ENCODE data around the gene ARHGEF4. TPM values are rescaled to one million over a fixed set of nuclear protein-coding genes. Genes with fewer than 3 reads are reported as not detected.

The ARHGEF4 gene
- total and polyA plus RNA-seq, 11 donors: 0.30 to 5.5 (median 3.8) TPM

DNA sequence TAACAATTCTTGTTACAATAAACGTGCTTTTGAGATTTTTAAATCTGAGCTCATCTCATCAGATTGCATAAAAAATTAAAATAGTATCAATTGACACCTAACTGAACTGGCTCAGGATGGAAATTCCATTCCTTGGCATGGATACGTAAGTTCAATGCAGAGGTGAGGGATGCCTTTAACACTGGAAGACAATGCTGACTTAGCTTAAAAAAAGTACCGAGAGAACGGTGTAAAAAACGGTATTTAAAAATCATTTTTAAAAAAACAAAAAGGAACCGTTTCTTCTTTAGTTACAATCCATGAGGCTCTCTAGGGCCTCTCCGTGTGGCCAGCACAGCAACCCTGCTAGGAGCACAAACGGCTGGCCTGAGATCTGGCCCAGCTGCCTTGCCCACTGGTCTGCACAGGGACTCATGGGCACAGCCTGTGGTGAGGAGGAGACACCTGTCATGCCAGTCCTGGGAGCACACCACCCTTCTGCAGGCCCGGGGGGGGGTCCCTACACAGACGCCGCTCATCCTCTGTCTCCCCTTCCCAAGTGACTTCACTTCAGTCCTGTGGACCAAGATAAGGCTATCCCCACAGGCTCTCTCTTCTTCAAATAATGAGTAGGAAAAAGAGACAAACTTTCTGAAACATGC is 211.3 kb downstream of the ARHGEF4 start:
- intact Hi-C loops (cut with DNase I): no loop called here
- Histone ChIP-seq H3K27me3 (no peaks in the 10 kb centered on the region), H3K36me3 (peaks cover 8 to 70% (median 64%) of the 10 kb centered on the region in 9 donors), H3K4me1 (peaks cover 0 to 12% (median 0%) of the 10 kb centered on the region in 12 donors), H3K9me3 (no peaks in the 10 kb centered on the region), H3K27ac (no peak overlapping the region), H3K4me3 (no peak overlapping the region)
- no peak for ATAC-seq
- TF ChIP-seq, protein P1, sequence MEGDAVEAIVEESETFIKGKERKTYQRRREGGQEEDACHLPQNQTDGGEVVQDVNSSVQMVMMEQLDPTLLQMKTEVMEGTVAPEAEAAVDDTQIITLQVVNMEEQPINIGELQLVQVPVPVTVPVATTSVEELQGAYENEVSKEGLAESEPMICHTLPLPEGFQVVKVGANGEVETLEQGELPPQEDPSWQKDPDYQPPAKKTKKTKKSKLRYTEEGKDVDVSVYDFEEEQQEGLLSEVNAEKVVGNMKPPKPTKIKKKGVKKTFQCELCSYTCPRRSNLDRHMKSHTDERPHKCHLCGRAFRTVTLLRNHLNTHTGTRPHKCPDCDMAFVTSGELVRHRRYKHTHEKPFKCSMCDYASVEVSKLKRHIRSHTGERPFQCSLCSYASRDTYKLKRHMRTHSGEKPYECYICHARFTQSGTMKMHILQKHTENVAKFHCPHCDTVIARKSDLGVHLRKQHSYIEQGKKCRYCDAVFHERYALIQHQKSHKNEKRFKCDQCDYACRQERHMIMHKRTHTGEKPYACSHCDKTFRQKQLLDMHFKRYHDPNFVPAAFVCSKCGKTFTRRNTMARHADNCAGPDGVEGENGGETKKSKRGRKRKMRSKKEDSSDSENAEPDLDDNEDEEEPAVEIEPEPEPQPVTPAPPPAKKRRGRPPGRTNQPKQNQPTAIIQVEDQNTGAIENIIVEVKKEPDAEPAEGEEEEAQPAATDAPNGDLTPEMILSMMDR (IDR thresholded peaks at IDR 0.05): no peak
- TF ChIP-seq POLR2A (IDR thresholded peaks at IDR 0.05): no peak
- WGBS, 4 donors: 86 to 89% (median 87%) methylated on average over 11 of the region's 11 CpGs
- no peak for DNase-seq

DNA sequence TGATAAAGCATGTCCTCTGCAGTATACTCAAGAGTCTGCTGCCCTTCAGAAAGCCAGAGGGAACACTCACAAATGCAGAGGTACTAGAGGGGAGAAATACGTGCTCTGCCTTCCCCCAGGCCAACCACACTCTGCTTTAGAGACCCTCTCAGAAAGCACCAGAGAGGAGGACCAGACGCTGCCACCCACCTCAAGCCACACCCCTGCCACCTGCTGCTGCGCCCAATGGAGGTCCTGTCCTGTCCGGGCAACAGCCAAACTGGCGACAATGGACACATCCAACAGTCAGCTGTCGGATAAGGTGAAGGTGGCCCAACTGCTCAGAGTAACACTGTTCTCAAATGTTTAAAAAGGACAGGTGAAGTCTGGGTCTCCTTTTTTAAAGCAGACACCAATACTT is 211.9 kb downstream of the ARHGEF4 start:
- Histone ChIP-seq H3K36me3 (peaks cover 8 to 76% (median 70%) of the 10 kb centered on the region in 9 donors), H3K27me3 (no peaks in the 10 kb centered on the region), H3K27ac (no peak overlapping the region), H3K4me3 (no peak overlapping the region), H3K9me3 (no peaks in the 10 kb centered on the region), H3K4me1 (peaks cover 0 to 12% (median 0%) of the 10 kb centered on the region in 12 donors)
- no peak for DNase-seq
- whole genome bisulfite sequencing, 4 donors: 92 to 96% (median 93%) methylated on average over 6 of the region's 6 CpGs
- intact Hi-C loops (cut with DNase I): no loop called here
- ATAC-seq: no peak
- TF ChIP-seq, protein P1 (IDR thresholded peaks at IDR 0.05): no peak
- TF ChIP-seq POLR2A (IDR thresholded peaks at IDR 0.05): no peak

DNA sequence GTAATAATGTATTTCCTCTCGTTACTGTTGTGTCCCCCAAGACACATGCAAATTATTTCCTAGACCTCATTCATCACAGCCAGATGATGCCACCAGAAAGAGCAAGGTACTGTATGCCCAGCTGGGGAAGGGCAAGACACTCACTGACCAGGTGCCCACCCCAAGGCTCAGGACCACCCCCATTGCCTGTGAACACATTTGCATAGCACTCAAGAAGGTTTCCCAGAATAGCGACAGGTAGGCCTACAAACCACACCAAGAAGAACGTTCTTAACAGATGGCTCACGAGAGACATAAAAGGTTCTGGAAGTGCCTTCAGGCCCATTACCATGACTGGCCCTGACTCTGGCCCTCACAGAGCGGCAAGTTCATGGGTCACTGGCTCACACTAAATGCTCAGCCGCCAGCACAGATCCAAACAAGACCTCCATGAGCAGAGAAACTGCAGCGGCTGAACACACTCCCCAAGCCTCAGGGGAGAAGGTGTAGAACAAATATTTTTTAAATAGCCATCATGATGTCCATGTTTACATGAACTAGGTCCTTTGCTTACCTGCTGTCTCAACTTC is 212.5 kb downstream of the ARHGEF4 start:
- DNase-seq (no peak), ATAC-seq (no peak)
- Histone ChIP-seq H3K4me3 (no peak overlapping the region), H3K9me3 (no peaks in the 10 kb centered on the region), H3K4me1 (peaks cover 0 to 12% (median 0%) of the 10 kb centered on the region in 12 donors), H3K27ac (no peak overlapping the region), H3K27me3 (no peaks in the 10 kb centered on the region), H3K36me3 (peaks cover 8 to 82% (median 75%) of the 10 kb centered on the region in 9 donors)
- 88 to 90% (median 89%) methylated on average over 7 of the region's 7 CpGs for WGBS, 4 donors
- no peak for TF ChIP-seq POLR2A (IDR thresholded peaks at IDR 0.05)
- TF ChIP-seq, protein P1 (IDR thresholded peaks at IDR 0.05): no peak
- intact Hi-C loops (cut with DNase I): no loop called here

DNA sequence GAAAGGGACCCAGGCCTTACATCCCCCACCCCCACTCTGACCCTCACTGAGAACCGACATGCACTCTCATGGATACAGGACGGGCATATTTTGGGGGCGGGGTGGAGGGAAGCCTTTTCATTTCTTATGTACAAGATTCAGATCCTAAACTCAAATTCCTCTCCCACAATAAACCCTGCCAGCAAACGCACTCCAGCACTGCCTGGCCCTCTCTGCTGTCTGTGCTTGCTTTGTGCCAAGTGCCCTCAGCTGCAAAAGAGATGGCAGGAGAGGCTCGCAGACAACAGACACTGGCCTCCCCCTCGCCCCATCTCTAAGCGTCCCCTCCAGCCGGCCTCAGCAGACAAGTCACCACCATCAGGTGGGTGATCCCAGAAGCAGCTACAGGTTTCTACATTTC is 214.2 kb downstream of the ARHGEF4 start:
- H3K4me3 ChIP-seq: no peak overlapping the region

More for the DNA sequence above, 214.2 kb downstream of the ARHGEF4 start:
- ATAC-seq (no peak), DNase-seq (no peak)
- no peak for TF ChIP-seq POLR2A (IDR thresholded peaks at IDR 0.05)
- TF ChIP-seq, protein P1 (IDR thresholded peaks at IDR 0.05): no peak
- Histone ChIP-seq H3K4me1 (peaks cover 0 to 18% (median 4%) of the 10 kb centered on the region in 12 donors), H3K36me3 (peaks cover 8 to 99% (median 89%) of the 10 kb centered on the region in 9 donors), H3K27ac (no peak overlapping the region), H3K9me3 (no peaks in the 10 kb centered on the region), H3K27me3 (no peaks in the 10 kb centered on the region)
- 83 to 92% (median 88%) methylated on average over 8 of the region's 8 CpGs for WGBS, 4 donors
- intact Hi-C loops (cut with DNase I): no loop called here

All from heart left ventricle (tissue), 16 donors.